Suppressor macrophage treated with lipopolysaccharide for 1 hour (primary cell): Measurements from ENCODE around the gene MEF2B.
"Not testable (repeated sequence)": the region's sequence is repeated elsewhere in the genome, so short reads cannot be mapped to it uniquely, and the experiment has no call there.

Experiments
- DNase-seq, 3 donors: peaks; one replicate each; pipeline ENCODE4 v3.0.0-alpha.2; 2020 to 2022

The MEF2B gene

DNA sequence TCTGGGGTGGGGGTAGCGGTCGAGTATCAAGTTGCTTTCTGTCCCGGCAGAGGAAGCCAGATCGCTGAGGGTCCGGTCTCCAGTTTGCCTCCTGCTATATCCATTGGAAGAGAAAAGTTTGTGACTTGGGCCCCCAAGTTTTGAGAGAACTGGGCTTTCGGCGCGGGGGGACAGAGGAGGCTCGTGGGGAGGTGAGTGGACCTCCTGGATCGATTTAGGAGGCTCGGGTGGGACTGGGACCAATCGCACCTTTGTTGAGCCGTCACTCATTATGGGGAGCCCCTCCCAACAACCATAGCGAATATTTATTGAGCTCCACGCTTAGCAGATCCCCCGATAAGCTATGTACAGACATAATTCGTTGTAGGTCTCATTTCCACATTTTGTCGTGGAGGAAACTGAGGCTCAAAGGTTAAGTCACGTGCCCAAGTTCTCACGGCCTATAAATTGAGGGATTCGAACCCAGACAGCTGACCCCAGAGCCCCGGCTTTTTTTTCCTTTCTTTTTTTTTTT is 22.9 kb upstream of the MEF2B start:
- DNase-seq: no peak

DNA sequence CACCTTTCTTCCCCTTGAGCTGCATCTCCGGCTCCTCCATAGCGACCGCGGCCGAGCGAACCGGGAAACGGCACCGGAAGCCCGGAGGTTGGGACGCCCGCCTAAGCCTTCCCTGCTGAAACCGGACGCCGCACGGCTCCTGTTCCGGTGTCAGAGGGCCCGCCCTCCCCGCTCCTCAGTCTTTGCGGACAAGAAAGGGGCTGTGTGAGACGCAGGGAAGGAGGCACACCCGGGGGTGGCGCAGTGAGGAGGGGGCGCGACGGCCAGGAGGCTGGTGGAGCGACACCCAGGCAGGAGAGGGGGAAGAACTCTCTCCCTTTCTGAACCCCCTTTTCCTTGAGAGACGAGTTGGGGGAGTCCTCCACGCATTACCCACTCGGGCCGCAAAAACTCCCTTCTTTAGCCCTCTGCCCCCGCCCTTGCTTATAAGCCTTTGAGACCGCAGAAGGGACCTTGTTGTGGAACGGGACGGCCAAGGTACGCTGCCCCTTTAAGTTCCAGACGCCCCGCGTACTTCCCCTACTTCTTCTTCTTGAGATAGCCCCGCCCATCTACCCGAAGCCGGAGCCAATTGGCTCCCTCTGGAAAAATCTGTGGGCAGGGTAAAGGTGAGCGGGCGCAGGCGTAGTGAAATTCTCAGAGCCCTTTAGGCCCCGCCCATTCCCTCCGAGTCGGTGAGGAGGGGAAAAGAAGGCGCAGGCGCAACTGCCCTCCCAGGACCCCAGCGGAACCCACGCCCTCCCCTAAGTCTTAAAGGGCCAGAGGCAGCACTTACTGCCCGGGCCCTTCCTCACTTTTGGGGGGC is 22.2 kb upstream of the MEF2B start, which contains the start of the genes BORCS8 and RFXANK:
BORCS8 (minus strand) TSS at position 75 of the 805 bp plus-strand sequence; CDS start at position 40, 35 bp downstream.
RFXANK (plus strand) TSS at position 181 of the 805 bp plus-strand sequence. CDS start 1,689 bp downstream, outside the sequence.
- DNase-seq: peak; percentile 100

DNA sequence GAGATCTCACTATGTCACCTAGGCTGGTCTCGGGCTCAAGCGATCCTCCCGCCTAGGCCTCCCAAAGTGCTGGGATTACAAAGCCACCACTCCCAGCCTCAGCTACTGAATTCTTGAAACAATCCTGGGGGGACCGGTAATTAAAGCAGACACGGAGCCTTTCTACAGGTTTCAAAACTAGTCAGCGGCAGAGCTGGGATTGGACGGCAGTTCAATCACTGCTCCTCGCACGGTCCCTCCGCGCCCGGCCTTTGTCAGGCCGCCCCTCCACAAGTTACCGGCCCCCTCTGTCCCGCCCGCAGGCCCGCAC is 21.7 kb upstream of the MEF2B start:
- DNase-seq: no peak

DNA sequence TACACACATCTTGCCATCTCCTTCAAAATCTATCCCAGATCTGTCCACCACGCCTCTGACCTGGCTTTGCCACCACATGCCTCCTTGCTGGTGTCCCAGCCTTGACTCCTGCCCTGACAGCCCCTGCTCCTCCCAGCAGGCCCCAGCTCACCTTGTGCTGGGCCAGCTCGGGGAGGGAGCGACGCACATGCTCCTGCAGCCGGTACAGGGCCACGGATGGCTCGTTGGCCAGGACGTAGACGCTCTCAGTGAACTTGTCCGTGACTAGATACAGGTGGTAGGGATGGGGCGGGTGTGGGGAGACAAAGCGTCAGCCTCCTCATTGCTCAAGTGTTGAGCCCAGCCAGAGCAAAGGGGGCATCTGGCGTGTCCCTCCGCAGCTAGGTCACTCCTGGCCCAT is 16.7 kb upstream of the MEF2B start:
- no peak for DNase-seq

DNA sequence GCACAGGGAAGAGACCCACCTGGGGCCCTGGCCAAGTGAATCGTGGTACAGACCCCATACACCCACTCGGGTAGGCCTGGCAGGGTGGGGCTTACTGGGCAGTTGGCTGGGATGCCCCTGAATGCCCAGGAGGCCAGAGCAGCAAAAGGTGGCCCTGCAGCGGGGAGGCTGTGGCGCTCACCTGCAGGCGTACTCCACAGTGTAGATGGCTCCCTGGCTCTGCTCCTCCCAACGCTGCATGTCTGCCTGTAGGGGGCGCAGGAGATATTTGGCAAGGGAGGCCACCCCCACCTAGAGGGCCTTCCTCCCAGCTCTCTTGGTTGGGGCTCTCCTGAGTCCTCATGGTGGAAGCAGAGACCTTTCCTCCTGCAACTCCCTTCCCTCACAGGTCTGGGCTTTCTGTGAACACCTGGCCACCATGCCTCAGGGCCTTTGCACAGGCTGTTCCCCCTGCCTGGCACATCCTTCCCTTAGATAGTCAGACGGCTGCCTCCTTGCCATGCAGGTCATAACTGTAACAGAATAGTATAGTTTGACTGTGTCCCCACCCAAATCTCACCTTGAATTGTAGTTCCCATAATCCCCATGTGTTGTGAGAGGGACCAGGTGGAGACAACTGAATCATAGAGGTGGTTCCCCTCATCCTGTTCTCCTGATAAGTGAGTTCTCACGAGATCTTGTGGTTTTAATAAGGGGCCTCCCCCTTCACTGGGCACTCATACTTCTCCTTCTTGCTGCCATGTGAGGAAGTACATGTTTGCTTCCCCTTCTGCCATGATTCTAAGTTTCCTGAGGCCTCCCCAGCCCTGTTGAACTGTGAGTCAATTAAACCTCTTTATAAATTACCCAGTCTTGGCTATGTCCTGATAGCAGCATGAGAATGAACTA is 16.0 kb upstream of the MEF2B start:
- DNase-seq: peak in 2 of 3 donors; percentile 22 to 32

DNA sequence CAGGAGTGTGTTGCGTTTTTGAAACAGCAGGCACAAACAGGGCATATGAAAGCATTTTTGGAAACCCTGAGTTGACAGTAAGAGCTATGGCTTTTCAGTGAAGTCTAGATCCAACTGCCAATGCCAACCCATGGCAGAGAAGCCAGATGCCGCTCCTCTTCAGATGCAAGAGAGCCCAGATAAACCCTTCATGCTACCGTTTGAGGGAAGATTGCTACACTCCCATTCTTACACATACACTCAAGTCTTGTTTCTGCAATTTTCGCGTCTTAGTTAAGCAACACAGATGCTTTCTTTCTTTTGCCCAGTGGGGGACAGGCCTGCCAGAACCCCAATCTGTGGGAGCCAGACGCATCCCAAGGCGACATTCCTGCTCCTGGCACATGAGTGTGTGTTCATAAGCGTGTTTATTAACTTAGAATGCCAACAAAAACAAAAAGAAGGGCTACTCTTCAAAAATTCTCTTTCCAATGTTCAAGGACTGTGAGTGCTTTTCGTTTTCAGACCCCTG is 11.5 kb upstream of the MEF2B start:
- DNase-seq: no peak

DNA sequence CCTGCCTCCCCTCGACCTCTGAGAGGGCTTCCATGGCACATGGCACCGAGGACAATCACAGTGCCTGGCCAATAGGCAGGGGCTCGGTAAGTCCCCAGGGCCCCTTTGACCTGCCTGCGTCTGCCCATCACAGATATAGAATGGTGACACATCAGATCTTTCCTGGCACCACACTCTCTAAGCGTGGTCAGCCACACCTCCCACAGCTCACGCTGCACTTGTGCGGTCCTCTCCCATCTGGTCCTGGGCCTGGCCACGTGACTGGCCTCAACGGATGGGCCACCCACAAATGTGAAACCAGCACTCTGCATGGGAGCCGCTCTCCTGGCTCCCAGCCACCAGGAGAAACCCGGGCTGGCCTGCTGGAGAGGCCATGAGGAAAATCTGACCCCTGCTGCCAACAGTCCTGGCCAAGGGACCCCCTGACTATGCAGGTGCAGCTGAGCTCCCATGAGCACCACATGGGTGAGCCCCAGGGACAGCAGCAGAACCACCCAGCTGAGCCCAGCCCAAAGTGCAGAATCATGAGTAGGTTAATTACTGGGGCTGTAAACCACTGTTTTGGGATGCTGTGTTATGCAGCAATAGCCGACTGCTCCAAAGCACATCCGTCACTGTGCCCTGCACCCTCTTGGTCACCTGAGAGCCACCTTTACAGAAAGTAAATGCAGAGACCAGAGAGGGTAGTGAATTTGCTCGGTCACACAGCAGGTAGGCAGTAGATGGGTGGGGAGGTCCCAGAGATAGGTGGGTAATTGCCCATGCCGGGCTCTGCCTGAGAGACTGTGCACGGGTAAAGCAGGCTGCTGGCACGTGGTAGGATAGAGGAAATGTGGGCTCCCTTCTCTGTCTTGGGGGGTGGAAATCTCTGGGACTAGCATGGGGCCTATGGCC is 9.7 kb upstream of the MEF2B start:
- no peak for DNase-seq

DNA sequence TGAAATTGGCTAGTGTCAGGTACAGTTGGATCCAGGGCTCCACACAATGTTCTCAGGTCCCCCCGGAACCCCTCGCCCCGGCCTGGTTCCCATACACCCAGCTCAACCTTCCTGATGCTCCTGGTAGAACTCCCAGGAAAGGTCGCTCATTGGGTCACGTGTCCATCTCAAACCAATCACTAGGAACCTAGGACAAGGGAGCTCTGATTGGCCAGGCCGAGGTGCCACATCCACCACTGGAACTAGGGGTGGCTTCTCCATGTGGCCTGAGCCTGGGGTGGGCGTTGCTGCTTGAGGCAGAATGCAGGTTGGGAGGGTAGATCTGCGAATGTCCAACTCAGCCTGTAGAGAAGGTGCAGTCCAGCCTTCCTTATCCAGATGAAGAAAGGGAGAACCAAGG is 6.9 kb upstream of the MEF2B start:
- DNase-seq: no peak

DNA sequence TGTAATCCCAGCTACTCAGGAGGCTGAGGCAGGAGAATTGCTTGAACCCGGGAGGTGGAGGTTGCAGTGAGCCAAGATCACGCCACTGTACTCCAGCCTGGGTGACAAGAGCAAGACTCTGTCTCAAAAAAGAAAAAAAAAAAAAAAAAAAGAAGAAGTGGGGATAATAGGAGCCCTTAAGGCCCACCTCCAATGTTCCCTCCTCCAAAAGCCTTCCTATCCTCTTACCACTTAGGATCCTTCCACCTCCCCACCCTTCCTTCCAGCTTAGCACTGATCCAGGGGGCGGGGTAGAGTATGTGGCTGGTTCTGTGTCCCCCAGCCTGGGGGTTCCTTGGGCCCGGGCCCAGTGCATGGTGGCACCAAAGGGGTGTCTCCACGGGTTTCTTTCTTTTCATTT is 3.2 kb upstream of the MEF2B start:
- DNase-seq: not testable (repeated sequence)

DNA sequence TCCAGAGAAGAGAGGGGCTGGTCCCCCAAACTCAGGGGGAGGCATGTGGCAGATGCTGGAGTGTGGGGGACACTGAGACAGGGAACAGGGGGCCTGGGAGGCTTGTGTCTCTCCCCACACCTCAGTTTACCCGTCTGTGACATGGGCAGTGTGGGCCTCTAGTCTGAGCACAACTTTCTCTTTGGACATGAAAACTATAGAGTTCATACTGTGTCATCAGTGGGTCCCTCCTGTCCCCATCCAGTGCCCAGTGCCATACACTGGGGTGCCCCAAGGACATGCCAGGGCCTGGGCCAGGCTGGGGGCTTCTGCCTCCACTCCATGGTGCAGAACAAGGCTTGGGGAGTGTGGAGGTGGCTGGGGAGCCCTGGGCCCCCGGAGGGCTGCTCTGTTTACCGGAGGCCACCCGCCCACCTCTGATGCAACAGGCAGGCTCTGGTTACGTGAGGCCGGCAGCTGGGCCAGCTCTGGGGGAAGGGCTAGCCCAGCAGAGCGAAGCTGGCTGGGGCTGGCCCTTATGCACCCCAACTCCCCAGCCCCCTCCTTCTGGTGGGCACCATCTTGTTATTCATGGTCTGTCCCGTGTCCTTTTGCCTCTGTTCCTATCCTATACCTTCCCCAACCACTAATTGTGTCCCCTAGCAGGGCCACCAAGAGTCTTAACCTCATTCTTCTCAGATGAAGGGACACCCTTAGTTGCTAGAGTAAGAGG is 1.9 kb upstream of the MEF2B start:
- DNase-seq: peak in 2 of 3 donors; percentile 8 to 19

DNA sequence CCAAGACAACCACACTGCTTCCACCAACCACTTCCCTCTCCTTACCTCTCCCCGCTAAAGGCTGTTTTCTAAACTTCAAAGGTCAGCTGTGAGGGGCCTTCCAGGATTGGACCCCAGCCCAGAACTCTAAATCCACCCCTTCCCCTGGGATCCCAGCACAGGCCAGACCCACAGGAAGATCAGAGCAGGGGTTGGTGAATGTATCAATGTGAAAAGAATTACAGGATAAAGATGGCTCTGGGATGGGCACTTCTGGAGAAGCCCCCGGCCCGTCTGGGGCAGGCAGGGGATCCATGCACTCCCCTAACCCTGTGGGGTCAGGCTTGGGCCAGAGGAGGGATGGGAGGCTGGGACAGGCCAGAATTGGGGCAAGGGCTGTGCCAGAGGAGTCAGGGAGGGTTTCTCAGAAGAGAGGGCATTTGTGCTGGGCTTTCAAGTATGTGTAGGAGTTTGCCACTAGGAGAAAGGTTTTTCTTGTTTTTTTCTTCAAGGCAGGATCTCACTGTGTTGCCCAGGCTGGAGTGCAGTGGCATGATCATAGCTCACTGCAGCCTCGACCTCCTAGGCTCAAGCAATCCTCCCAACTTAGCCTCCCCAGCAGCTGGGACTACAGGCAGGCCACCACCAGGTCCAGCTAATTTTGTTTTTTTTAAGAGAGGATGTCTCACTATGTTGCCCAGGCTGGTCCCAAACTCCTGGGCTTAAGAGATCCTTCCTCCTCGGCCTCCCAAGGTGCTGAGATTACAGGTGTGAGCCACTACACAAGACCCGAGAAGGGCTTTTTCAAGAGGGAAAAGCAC is 1.0 kb upstream of the MEF2B start:
- no peak for DNase-seq

DNA sequence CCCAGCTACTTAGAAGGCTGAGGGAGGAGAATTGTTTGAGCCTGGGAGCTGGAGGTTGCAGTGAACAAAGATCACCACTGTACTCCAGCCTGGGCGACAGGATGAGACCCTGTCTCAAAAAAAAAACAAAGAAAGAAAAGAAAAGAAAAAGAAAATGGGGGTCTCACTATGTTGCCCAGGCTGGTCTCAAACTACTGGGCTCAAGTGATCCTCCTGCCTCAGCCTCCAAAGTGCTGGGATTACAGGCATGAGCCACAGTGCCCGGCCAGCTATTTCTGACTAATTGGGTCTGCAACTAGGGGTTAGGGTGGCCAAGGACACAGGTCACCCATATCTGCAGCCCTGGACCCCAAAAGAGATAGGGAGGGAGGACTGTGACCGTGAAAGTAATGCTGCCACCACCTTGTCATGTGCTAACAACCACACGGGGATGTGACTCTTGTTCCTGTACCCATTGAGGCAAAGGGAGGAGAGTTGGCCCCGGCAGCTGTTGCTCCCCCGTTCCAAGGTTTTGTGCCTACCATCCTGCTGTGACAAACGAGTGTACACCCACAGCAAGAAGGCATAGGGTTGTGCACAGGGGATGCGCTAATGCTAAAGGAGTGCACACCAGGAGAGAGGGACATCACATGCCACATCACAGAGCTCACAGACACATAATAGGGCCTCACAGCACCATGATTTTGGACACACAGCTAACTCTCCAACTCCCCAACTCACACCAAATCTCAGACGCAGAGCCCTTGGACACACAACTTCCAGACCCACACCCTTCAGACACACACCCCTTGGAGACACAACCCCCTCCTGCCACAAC is 619 bp downstream of the MEF2B start:
- no peak for DNase-seq

DNA sequence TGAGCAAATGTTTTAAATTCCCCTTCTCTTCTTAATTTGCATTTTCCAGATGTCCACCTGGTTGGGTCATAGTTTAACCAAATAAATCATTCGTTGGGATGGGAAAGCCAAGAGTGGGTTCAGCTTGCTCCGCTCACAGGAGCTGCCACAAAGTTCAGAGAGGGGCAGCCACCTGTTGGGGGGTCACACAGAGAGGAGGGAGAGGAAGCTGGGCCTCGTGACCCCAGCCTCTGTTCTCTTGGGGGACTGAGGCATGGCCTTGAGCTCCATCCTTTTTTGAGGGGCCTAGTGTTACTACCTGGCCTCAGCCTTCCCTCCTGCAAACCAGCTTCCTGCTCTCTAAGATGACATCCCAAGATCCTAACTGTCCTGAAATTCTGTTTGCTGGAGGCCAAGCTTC is 2.5 kb downstream of the MEF2B start:
- DNase-seq: no peak

DNA sequence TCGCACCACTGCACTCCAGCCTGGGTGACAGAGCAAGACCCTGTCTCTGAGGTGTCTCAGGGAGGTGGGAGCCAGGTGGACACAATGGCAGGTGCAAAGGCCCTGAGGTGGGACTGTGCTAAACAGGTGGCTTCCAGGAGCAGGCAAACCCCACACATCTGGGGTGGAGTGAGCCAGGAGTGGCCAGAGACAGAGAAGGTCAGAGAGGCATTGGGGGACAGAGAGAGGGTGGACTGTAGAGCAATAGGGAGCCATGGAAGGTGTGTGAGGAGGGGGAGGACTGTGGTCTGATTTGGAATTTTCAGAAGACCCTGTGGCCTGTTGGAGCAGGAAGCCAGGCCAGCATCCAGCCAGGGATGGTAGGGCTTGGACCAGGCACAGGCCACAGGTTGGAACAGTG is 4.7 kb downstream of the MEF2B start:
- no peak for DNase-seq

DNA sequence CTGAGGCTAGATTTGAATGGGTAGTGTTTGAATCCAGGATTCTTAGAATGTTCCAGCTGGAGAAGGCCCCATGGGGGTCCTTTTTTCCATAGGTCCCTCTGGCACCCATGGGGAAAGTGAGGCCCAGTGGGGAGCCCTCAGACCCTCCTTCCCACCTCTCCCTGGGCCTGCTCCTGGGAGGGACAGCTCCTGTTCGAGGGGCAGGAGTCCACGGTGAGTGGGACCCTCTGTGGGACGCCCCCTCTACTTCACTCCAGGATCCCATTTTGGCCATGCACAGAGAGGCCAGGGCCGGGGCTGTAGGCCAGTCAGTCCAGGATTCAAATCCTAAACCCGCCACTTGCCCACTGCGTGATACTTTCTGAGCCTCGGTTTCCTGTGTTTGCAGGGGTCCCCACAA is 7.6 kb downstream of the MEF2B start:
- DNase-seq: no peak

DNA sequence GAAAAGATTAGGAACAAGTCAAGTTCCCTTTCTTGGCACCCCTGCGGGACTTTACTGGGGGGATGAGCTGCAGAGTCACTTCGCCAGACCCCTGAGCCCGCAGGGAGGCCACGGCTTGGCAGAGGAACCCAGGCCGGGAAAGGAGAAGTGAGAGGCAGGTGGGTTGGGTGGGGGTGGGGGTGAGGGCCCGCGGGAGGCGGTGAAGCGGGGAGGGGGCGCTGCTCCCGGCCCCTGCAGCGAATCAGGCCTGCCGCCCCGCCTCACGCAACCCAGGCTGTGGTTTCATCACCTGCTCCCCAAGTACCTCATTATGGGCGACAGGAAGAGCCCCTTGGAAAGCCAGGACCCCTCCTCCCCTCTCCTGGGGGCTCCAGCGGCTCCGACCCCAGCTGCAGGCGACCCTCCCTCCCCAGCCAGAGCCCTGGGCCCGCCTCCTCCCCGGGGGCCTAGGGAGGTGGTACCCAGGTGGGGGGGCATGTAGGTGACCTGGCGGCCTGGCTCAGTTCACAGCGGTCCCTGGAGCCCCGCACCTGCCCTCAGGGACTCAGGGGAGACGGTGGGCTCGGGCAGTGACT is 9.5 kb downstream of the MEF2B start:
- DNase-seq: no peak

DNA sequence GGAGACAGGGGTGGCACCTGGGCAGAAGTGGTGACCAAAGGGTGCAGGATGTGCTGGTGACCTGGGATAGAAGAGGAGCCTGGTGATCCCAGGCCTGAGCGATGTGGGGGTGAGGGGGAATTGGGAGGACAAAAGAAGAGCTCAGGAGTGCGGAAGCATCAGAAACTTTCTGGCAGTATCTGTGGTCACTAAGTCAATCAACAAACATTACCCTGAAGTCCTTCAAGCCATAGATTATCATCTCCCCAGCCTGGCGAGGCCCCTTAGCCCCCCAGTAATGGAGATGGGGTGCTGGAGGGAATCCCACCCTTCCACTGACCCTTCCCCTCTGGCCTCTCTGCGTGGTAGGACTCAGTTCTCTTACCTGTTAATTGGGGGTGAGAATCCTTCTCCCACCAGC is 10.5 kb downstream of the MEF2B start:
- DNase-seq: no peak

DNA sequence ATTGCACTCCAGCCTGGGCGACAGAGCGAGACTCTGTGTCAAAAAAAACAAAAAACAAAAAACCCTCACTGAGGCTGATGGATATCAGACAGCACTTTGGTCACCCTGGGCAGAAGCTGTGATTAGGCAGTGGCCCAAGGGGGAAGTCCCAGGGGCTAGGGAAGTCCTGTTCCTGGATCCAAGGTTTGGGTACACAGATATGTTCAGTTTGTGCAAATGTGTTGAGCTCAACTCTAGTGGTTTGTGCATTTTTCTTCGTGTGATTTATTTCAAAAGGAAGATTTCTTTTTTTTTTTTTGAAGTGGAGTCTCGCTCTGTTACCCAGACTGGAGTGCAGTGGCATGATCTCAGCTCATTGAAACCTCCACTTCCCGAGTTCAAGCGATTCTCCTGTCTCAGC is 12.3 kb downstream of the MEF2B start:
- no peak for DNase-seq

DNA sequence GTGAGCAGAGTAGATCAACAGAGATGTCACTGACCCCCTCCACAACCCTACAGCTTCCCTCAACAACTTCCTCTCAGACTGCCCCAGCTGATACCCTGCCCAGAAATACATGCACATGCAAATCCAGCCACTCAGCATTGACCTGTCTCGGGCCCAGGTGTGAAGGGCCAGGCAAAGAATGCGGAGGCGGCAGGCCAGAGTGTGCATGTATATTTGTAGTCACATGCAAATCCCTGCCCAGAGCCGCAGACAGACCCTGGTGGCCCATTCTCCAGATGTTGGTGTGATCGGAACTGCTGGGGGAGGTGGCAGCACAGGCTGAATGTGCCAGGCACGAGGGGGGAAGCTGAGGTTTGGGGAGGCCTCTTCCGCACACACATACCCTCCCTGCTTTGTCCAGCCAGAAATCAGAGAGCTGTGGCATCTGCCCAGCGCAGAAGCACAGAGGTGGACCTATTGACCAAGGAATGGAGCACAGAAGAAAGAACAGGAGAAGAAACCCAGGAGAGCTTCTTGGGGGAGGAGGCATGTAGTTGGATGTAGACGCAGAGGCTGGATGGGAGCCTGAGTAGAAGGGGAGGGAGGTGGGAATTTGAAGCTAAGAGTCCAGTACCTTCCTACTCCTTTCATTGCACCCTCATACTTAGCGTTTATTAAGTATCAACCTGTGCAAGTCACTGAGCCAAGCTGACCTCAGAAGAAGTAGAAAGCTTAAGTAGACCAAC is 14.4 kb downstream of the MEF2B start:
- DNase-seq: no peak
